T-cell (primary cell): ENCODE results near the gene TNFRSF17. TPM values are rescaled to one million over a fixed set of nuclear protein-coding genes. Genes with fewer than 3 reads are reported as not detected.
"Not testable (repeated sequence)": the region's sequence is repeated elsewhere in the genome, so short reads cannot be mapped to it uniquely, and the experiment has no call there.

Experiments
- ATAC-seq, 4 experiments: fragments of 200-7000 bp in 3 of 4; fragments of 150-1000 bp in 1 of 4; cut with Tn5 transposase; replicated peaks in 1 of 4; 1 replicate in 3 of 4; 2 replicates in 1 of 4; pipeline ENCODE4 v1.10.0; 2021; ENCODE audit warnings: moderate library complexity in 3 of 4, mild to moderate bottlenecking in 2 of 4, moderate number of reproducible peaks in 1 of 4
- CTCF ChIA-PET, 2 donors: fragments of 300-600 bp; sonication (Branson Sonifier 250); formaldehyde crosslinking; loops; one replicate each; lab custom pipeline; 2022; ENCODE audit warnings: antibody characterized with exemption in 2 of 2; lab: Charles Lee
- POLR2A ChIA-PET, 2 donors: fragments of 300-600 bp; sonication (Branson Sonifier 250); formaldehyde crosslinking; loops; one replicate each; lab custom pipeline; 2022; ENCODE audit warnings: antibody characterized with exemption in 2 of 2; lab: Charles Lee
- DNase-seq, 35 experiments: peaks; one replicate each; pipeline versions ENCODE4 v3.0.0 to v3.0.0-alpha.2; 2013 to 2023
- H3K27ac ChIP-seq: one replicate; pipeline ENCODE4 v1.5.1; 2013; ENCODE audit warnings: low read length
- H3K27me3 ChIP-seq, 2 experiments: replicated peaks in 1 of 2; 1 replicate in 1 of 2; 2 replicates in 1 of 2; pipeline versions ENCODE4 v1.6.1 to v1.7.0; 2013; ENCODE audit warnings: low read length in 1 of 2, mixed read lengths in 1 of 2; ENCODE audit not compliant: control insufficient read depth in 2 of 2, insufficient read depth in 2 of 2; ENCODE audit errors: extremely low read depth in 1 of 2
- H3K36me3 ChIP-seq, 2 donors: 1 replicate in 1 of 2; 2 replicates in 1 of 2; pipeline versions ENCODE4 v1.6.1 to v1.7.0; 2013; ENCODE audit warnings: low read length in 1 of 2; ENCODE audit not compliant: control insufficient read depth in 2 of 2, insufficient read depth in 1 of 2; ENCODE audit errors: extremely low read depth in 1 of 2
- H3K4me1 ChIP-seq, 2 experiments: 1 replicate in 1 of 2; 2 replicates in 1 of 2; pipeline versions ENCODE4 v1.6.1 to v1.7.0; 2013; ENCODE audit warnings: low read length in 2 of 2, mixed read lengths in 1 of 2; ENCODE audit not compliant: insufficient read depth in 2 of 2, control insufficient read depth in 1 of 2; ENCODE audit errors: extremely low read depth in 1 of 2
- H3K4me3 ChIP-seq, 2 donors: 1 replicate in 1 of 2; 2 replicates in 1 of 2; pipeline versions ENCODE4 v1.5.1 to v1.7.0; 2013; ENCODE audit warnings: mild to moderate bottlenecking in 2 of 2, low read length in 1 of 2, moderate library complexity in 1 of 2; ENCODE audit not compliant: control insufficient read depth in 1 of 2; ENCODE audit errors: extremely low read depth in 1 of 2
- H3K9me3 ChIP-seq: 2 replicates; pipeline ENCODE4 v1.7.0; 2013
- H3K27ac Mint-ChIP-seq, 2 donors: one replicate each; pipeline ENCODE4 v1.8.0; 2020 to 2021; ENCODE audit warnings: mild to moderate bottlenecking in 2 of 2, mixed read lengths in 2 of 2
- H3K27me3 Mint-ChIP-seq, 2 donors: one replicate each; pipeline ENCODE4 v1.8.0; 2021 to 2022; ENCODE audit warnings: mixed read lengths in 2 of 2
- H3K36me3 Mint-ChIP-seq: one replicate; pipeline ENCODE4 v1.8.0; 2021; ENCODE audit warnings: mixed read lengths
- H3K4me1 Mint-ChIP-seq, 3 donors: one replicate each; pipeline ENCODE4 v1.8.0; 2020 to 2022; ENCODE audit warnings: mixed read lengths in 3 of 3, mild to moderate bottlenecking in 1 of 3
- H3K4me3 Mint-ChIP-seq, 3 donors: one replicate each; pipeline ENCODE4 v1.8.0; 2020 to 2022; ENCODE audit warnings: mild to moderate bottlenecking in 3 of 3, mixed read lengths in 3 of 3, moderate library complexity in 3 of 3
- H3K9me3 Mint-ChIP-seq, 3 donors: one replicate each; pipeline ENCODE4 v1.8.0; 2020 to 2022; ENCODE audit warnings: mixed read lengths in 3 of 3
- WGBS: methylation state at CpG from one replicate; pipeline ENCODE4 v1.1.5; 2013; ENCODE audit warnings: missing lambda C conversion rate; ENCODE audit not compliant: insufficient coverage; 5-methylcytosine and 5-hydroxymethylcytosine counted together
- total RNA-seq, 35 experiments: library from RNA in 6 of 35; stranded (reverse) in 6 of 35; fragments of 120-200 nt in 1 of 35; gene quantifications; one replicate each; pipeline versions ENCODE4 v1.2.1 to v1.2.4 and lab custom pipeline; 2013 to 2026

Gene TNFRSF17
- total RNA-seq (1 to 10 TPM in 2 of 5 donors, under 1 TPM in 3; 0.41 to 1.4 (median 0.82) TPM), total RNA-seq (lab: John Stamatoyannopoulos, UW) (0 to 0.49 (median 0.06) reads per million in 29 experiments)
- total RNA-seq (2013), result 0.39 TPM

DNA sequence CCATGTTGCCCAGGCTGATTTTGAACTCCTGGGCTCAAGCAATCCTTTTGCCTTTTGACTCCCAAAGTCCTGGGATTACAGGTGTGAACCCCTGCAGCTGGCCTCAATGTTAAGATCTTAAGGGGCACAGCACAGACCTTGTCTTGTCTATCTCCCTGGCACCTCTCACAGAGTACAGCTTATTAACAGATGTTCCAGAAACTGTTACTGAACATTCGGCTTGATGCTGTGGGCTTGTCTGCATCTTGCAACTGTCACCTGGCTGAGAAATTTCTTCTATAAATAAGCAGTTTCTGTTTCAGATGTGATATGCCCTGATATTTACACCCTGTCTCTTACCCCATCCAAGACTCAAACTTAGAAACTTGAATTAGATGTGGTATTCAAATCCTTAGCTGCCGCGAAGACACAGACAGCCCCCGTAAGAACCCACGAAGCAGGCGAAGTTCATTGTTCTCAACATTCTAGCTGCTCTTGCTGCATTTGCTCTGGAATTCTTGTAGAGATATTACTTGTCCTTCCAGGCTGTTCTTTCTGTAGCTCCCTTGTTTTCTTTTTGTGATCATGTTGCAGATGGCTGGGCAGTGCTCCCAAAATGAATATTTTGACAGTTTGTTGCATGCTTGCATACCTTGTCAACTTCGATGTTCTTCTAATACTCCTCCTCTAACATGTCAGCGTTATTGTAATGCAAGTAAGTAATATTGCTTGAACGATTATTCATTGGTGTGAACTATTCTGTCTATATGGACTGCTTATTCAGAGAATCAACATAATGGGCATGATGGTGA, at the start of gene TNFRSF17:
TSS of gene TNFRSF17 (plus strand) at position 450 of the 791 bp plus-strand sequence. CDS start at position 565, 115 bp downstream.
- Histone ChIP-seq H3K27ac (no peak within 1 kb of the TSS), H3K27me3 (no peaks in the 10 kb centered on the region), H3K4me1 (no peaks in the 10 kb centered on the region), H3K36me3 (no peaks in the 10 kb centered on the region), H3K9me3 (no peaks in the 10 kb centered on the region), H3K4me3 (no peak within 1 kb of the TSS)
- Mint-ChIP-seq H3K9me3 (no peaks in the 10 kb centered on the region), H3K27ac (no peak within 1 kb of the TSS), H3K4me3 (no peak within 1 kb of the TSS), H3K27me3 (peaks cover 0 to 3% of the 10 kb centered on the region in 2 donors), H3K36me3 (no peaks in the 10 kb centered on the region), H3K4me1 (peaks cover 0 to 5% (median 0%) of the 10 kb centered on the region in 3 donors)
- CTCF ChIA-PET, result no interaction called here
- ATAC-seq, result no peak
- WGBS, result 89% methylated on average over 5 of the region's 9 CpGs
- DNase-seq, result no peak
- POLR2A ChIA-PET, result interaction anchor here (0.6 to 0.7 kb wide), 3 partner anchors 18 to 81 kb away, joined by 3 to 5 read pairs (median 3); no protein-coding TSS in a partner anchor

GRCh38 chr16:11915644-11916523, 49.1 kb upstream of the TNFRSF17 start, which contains the start of gene GSPT1:
Gene GSPT1, minus strand, starts transcription at chr16:11915956. Its CDS starts 236 bp downstream, at chr16:11915720.
- H3K27me3 Mint-ChIP-seq, result no peaks in the 10 kb centered on the region
- peaks cover 21 to 26% of the 10 kb centered on the region in 2 experiments for H3K4me1 ChIP-seq
- H3K9me3 ChIP-seq, result no peaks in the 10 kb centered on the region
- no peaks in the 10 kb centered on the region for H3K9me3 Mint-ChIP-seq
- peak within 1 kb of the TSS; percentile 89 to 93 (median 90) for H3K4me3 Mint-ChIP-seq
- no peaks in the 10 kb centered on the region for H3K36me3 ChIP-seq
- 1% methylated on average over 75 of the region's 84 CpGs for WGBS
- peak; percentile 97 to 99 (median 99) for DNase-seq
- ATAC-seq, result peak; percentile 88 to 95 (median 92)
- POLR2A ChIA-PET, result interaction anchor here (0.6 to 1.4 kb wide), 6 partner anchors 9 to 660 kb away, joined by 3 to 6 read pairs (median 4); no protein-coding TSS in a partner anchor
- peak within 1 kb of the TSS; percentile 85 to 88 for H3K4me3 ChIP-seq
- peak within 1 kb of the TSS; percentile 80 for H3K27ac ChIP-seq
- peak within 1 kb of the TSS; percentile 91 to 97 for H3K27ac Mint-ChIP-seq
- peaks cover 24 to 36% (median 32%) of the 10 kb centered on the region in 3 donors for H3K4me1 Mint-ChIP-seq
- CTCF ChIA-PET, result interaction anchor here in 1 of 2 donors (0.9 to 1.5 kb wide), 2 partner anchors 64 to 660 kb away, joined by 3 to 4 read pairs; partner anchors contain the start of gene SOCS1
- H3K27me3 ChIP-seq, result peaks cover 0 to 3% of the 10 kb centered on the region in 2 experiments
- H3K36me3 Mint-ChIP-seq, result no peaks in the 10 kb centered on the region

- POLR2A ChIA-PET, result interaction anchor here in 1 of 2 donors (1.4 kb wide), 1 partner anchor 15 kb away, joined by 4 read pairs; no protein-coding TSS in a partner anchor
- Histone ChIP-seq H3K27me3 (peaks cover 0 to 4% of the 10 kb centered on the region in 2 experiments), H3K4me1 (peaks cover 21% of the 10 kb centered on the region in 2 experiments), H3K9me3 (no peaks in the 10 kb centered on the region), H3K27ac (peak overlapping the region; percentile 68), H3K36me3 (no peaks in the 10 kb centered on the region), H3K4me3 (peak overlapping the region; percentile 54 to 88)
- CTCF ChIA-PET, result interaction anchor here in 1 of 2 donors (1.3 to 1.5 kb wide), 2 partner anchors 151 to 660 kb away, joined by 4 read pairs; partner anchors contain the start of gene SOCS1
- H3K4me3 Mint-ChIP-seq, result peak overlapping the region; percentile 89 to 90 (median 89)
- H3K4me1 Mint-ChIP-seq, result peaks cover 22 to 31% (median 28%) of the 10 kb centered on the region in 3 donors
- H3K27ac Mint-ChIP-seq, result peak overlapping the region; percentile 88 to 97
- H3K9me3 Mint-ChIP-seq, result no peaks in the 10 kb centered on the region
- no peak for ATAC-seq
- H3K36me3 Mint-ChIP-seq, result no peaks in the 10 kb centered on the region
- H3K27me3 Mint-ChIP-seq, result no peaks in the 10 kb centered on the region
- DNase-seq, result no peak
- WGBS, result 17% methylated on average over 4 of the region's 13 CpGs
Measured at GRCh38 chr16:11916524-11917285, 48.3 kb upstream of the TNFRSF17 start.

- H3K36me3 ChIP-seq, CTCF ChIA-PET, H3K9me3 ChIP-seq, H3K27ac ChIP-seq, DNase-seq, H3K4me3 Mint-ChIP-seq, H3K9me3 Mint-ChIP-seq, H3K27ac Mint-ChIP-seq, ATAC-seq, H3K4me3 ChIP-seq, H3K4me1 Mint-ChIP-seq, H3K4me1 ChIP-seq, POLR2A ChIA-PET, H3K36me3 Mint-ChIP-seq, H3K27me3 Mint-ChIP-seq: not testable (repeated sequence)
- peaks cover 0 to 10% of the 10 kb centered on the region in 2 experiments for H3K27me3 ChIP-seq
- WGBS, result no CpG with 5 or more reads among the region's 10 CpGs
Measured at GRCh38 chr16:11924046-11924445, 41.0 kb upstream of the TNFRSF17 start.

GRCh38 chr16:11927350-11927749, 37.7 kb upstream of the TNFRSF17 start:
- CTCF ChIA-PET, H3K4me1 Mint-ChIP-seq, H3K27me3 ChIP-seq, H3K4me1 ChIP-seq, POLR2A ChIA-PET, H3K27ac ChIP-seq, DNase-seq, H3K4me3 ChIP-seq, H3K36me3 Mint-ChIP-seq, H3K4me3 Mint-ChIP-seq, H3K27me3 Mint-ChIP-seq, H3K36me3 ChIP-seq, ATAC-seq, H3K9me3 ChIP-seq, H3K27ac Mint-ChIP-seq, H3K9me3 Mint-ChIP-seq: not testable (repeated sequence)
- no CpG with 5 or more reads among the region's 13 CpGs for WGBS
